ENCODE data around the gene CA14.

Gene CA14

DNA sequence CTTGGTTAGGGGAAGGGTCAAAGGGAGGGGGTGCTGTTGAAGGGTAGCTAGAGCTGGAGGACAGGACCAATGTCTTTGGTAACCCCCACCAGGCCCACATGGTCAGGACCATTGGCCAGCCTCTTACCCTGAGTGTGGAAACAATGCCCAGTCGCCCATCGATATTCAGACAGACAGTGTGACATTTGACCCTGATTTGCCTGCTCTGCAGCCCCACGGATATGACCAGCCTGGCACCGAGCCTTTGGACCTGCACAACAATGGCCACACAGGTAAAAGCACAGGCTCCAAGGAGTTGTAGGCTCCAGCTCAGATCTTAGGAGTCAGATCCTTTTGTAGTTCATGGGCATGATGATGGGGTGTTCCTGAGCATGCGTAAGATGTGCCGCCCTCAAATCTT lies 3.8 kb downstream of the CA14 start:
- TF ChIP-seq, protein P1, sequence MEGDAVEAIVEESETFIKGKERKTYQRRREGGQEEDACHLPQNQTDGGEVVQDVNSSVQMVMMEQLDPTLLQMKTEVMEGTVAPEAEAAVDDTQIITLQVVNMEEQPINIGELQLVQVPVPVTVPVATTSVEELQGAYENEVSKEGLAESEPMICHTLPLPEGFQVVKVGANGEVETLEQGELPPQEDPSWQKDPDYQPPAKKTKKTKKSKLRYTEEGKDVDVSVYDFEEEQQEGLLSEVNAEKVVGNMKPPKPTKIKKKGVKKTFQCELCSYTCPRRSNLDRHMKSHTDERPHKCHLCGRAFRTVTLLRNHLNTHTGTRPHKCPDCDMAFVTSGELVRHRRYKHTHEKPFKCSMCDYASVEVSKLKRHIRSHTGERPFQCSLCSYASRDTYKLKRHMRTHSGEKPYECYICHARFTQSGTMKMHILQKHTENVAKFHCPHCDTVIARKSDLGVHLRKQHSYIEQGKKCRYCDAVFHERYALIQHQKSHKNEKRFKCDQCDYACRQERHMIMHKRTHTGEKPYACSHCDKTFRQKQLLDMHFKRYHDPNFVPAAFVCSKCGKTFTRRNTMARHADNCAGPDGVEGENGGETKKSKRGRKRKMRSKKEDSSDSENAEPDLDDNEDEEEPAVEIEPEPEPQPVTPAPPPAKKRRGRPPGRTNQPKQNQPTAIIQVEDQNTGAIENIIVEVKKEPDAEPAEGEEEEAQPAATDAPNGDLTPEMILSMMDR (conservative IDR thresholded peaks at IDR 0.05; ENCODE audit: low read length) = no peak
- no peak for DNase-seq (ENCODE audit: low read depth)
- H3K4me3 ChIP-seq (ENCODE audit: low read length) = no peak overlapping the region

DNA sequence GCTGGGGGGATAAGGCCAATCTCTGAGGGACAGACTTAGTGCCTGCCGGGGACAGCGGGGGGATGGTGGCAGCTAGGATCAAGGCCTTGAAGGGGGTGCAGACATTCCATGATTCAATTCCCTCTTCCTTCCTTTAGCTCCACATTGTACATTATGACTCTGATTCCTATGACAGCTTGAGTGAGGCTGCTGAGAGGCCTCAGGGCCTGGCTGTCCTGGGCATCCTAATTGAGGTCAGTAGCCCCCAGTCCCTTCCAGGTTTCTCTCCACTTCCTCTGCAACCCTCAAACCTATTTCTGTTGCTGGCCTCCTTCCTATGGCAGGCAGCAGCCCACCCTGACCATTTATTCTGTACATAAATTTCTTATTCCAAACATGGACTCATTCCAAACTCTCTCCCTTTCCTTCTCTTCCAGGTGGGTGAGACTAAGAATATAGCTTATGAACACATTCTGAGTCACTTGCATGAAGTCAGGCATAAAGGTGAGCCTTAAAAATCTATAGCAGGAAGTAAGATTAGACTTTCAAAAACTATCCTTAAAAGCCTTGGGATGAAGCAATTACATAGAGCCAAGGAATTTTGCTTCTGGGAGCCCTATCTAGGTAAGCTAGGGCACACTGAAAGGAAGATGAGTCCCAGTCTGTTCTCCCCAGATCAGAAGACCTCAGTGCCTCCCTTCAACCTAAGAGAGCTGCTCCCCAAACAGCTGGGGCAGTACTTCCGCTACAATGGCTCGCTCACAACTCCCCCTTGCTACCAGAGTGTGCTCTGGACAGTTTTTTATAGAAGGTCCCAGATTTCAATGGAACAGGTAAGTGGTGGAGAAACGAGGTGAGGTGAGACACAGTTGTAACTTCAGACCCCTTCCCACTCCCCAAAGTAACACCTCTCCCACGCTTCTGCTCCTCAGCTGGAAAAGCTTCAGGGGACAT lies 5.1 kb downstream of the CA14 start:
- DNase-seq (ENCODE audit: low read depth) = no peak
- TF ChIP-seq, protein P1 (conservative IDR thresholded peaks at IDR 0.05; ENCODE audit: low read length) = no peak
- no peak overlapping the region for H3K4me3 ChIP-seq (ENCODE audit: low read length)

DNA sequence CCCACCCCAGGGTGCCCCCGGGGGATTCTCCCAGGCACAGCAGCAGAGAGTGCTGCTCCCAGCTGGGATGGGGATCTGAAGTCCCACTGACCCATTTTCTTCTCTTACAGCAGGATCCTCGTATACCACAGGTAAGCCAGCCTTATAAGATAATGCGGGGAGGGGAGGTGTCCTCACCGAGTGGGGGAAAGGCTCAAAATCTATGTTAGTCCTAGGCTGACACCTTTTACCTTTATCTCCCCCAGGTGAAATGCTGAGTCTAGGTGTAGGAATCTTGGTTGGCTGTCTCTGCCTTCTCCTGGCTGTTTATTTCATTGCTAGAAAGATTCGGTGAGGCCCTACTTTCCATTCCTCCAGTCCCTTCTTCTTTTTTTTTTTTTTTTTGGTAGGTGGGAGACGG lies 6.0 kb downstream of the CA14 start:
- H3K4me3 ChIP-seq (ENCODE audit: low read length) = no peak overlapping the region
- TF ChIP-seq, protein P1 (conservative IDR thresholded peaks at IDR 0.05; ENCODE audit: low read length) = no peak
- no peak for DNase-seq (ENCODE audit: low read depth)

DNA sequence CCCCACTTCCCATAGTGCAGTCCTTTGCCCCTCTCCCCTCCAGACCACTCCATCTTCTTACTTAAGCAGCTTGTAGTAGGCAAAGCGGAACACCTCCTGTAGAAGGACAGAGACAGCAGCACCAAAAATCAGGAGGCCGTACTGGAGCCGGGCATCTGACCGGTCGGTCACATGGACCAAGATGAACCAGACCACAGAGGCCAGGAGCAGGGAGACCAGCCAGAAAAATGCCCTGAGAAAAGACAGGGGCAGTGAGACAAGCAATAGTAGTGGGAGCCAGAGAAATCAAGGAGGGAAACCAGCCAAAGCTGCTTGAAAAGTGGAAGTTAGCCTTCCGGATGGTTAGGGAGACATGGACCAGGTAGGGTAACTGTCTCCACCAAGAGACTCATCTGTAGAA lies 10.3 kb downstream of the CA14 start:
- peak overlapping the region; percentile 94 for H3K4me3 ChIP-seq (ENCODE audit: low read length)
- no peak for DNase-seq (ENCODE audit: low read depth)
- TF ChIP-seq, protein P1 (conservative IDR thresholded peaks at IDR 0.05; ENCODE audit: low read length) = no peak

DNA sequence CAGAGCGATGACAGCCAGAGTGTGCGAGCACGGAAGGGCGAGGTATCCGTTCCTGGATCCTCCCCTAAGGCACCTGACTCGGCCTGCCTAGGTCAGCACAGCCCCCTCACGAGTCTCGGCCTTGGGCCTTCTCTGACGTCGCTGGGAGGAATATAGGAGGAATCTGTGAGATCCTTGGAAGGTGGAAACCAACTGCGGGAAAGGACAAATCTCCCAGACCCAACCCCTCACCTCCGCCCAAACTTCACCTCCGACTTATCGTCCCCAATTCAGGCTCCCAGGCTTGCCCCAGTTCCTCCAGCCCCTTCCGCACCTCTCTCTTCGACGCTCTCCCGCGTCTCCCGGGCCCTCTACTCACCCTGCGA lies 10.7 kb downstream of the CA14 start:
- peak overlapping the region; percentile 94 for H3K4me3 ChIP-seq (ENCODE audit: low read length)
- TF ChIP-seq, protein P1 (conservative IDR thresholded peaks at IDR 0.05; ENCODE audit: low read length) = no peak
- DNase-seq (ENCODE audit: low read depth) = peak; percentile 28

DNA sequence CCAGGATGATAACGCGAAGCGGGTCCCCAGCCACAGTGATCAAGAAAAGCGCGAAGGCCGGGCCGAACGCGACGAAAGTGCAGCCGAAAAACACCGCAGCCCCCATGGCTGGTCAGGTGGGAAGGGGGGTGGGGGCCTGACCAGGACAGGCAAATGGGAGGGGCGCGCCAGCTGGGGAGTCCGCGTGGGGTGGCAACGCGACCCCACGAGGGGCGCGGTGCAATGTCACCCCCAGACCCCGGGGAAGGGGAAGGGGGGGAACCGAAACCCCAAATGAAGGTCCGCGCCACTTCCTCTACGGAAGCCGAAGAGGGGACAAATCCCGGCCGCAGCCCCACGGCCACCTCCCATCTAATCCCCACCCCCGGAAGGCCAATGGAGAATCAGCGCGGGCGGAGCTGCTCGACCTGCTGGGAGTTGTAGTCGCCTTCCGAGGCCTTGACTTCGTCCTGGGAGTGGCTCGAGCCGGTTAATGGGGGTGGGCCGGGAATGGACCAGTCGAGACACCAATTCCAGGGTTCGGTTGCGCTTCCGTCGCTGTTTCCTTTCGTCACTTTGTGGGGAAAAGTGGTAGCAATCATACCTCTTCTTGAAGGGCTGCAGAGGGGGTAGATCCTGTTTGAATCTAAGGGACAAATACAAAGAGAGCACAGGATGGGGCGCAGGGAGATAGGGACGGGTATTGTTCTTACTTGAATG lies 11.3 kb downstream of the CA14 start, which contains the start of gene APH1A:
Gene APH1A (minus strand): TSS at position 312 of the 699 bp plus-strand sequence. CDS start 206 bp downstream, at position 106.
- peak within 1 kb of the TSS; percentile 94 for H3K4me3 ChIP-seq (ENCODE audit: low read length)
- peak; percentile 96 for DNase-seq (ENCODE audit: low read depth)
- TF ChIP-seq, protein P1 (conservative IDR thresholded peaks at IDR 0.05; ENCODE audit: low read length) = no peak

All from AG10803 (cell line).